ENCODE results near the gene HPGDS. TPM values are rescaled to one million over a fixed set of nuclear protein-coding genes. Genes with fewer than 3 reads are reported as not detected.

HPGDS gene
- total and polyA plus RNA-seq, 4 donors = 0.08 to 4.9 (median 0.18) TPM

GRCh38 chr4:94267037-94267436, 75.6 kb downstream of the HPGDS start:
- no peak for DNase-seq (ENCODE audit: low spot score)
- H3K9ac ChIP-seq (ENCODE audit: low read depth in 1 of 2, low read length in 2 of 2) = no peak overlapping the region
- WGBS = 99% methylated on average over 4 of the region's 4 CpGs
- H3K4me3 ChIP-seq (ENCODE audit: low read depth in 1 of 3, low read length in 3 of 3) = no peak overlapping the region
- H3K9me3 ChIP-seq (ENCODE audit: control insufficient read depth in 4 of 4, low read length in 3 of 4) = no peaks in the 10 kb centered on the region
- no peak for TF ChIP-seq JUND (IDR thresholded peaks at IDR 0.05)
- no peak for TF ChIP-seq FOXA2 (IDR thresholded peaks at IDR 0.05)
- TF ChIP-seq HNF4A (conservative IDR thresholded peaks at IDR 0.05) = no peak
- TF ChIP-seq RAD21 (IDR thresholded peaks at IDR 0.05) = no peak
- TF ChIP-seq FOXA1 (IDR thresholded peaks at IDR 0.05) = no peak
- TF ChIP-seq GABPA (IDR thresholded peaks at IDR 0.05 in 1 of 2, conservative IDR thresholded peaks at IDR 0.05 in 1 of 2) = no peak
- no peak for TF ChIP-seq HNF4G (IDR thresholded peaks at IDR 0.05)
- TF ChIP-seq SP1 (IDR thresholded peaks at IDR 0.05) = no peak
- no peak for TF ChIP-seq YY1 (IDR thresholded peaks at IDR 0.05)
- TF ChIP-seq RXRA (IDR thresholded peaks at IDR 0.05) = no peak
- no peak for TF ChIP-seq MAX (IDR thresholded peaks at IDR 0.05)
- no peak for TF ChIP-seq REST (IDR thresholded peaks at IDR 0.05)
- no peak for TF ChIP-seq ATF3 (IDR thresholded peaks at IDR 0.05)
- TF ChIP-seq TAF1 (conservative IDR thresholded peaks at IDR 0.05) = no peak
- TF ChIP-seq NR2F2 (IDR thresholded peaks at IDR 0.05) = no peak
- no peak for TF ChIP-seq CTCF (IDR thresholded peaks at IDR 0.05; ENCODE audit: low read depth, low read length, missing input control)
- no peak overlapping the region for H3K27ac ChIP-seq (ENCODE audit: low read depth in 1 of 2, low read length in 2 of 2)
- peaks cover 0 to 6% (median 3%) of the 10 kb centered on the region in 4 donors for H3K36me3 ChIP-seq (ENCODE audit: control insufficient read depth in 4 of 4, insufficient read depth in 3 of 4, low read depth in 1 of 4, low read length in 3 of 4)
- no peaks in the 10 kb centered on the region for H3K27me3 ChIP-seq (ENCODE audit: control insufficient read depth in 4 of 4, insufficient read depth in 4 of 4, low read length in 3 of 4)
- H3K4me1 ChIP-seq (ENCODE audit: control insufficient read depth in 4 of 4, insufficient read depth in 4 of 4, low read length in 3 of 4) = no peaks in the 10 kb centered on the region

GRCh38 chr4:94262163-94263016, 80.2 kb downstream of the HPGDS start:
- Histone ChIP-seq H3K9ac (ENCODE audit: low read depth in 1 of 2, low read length in 2 of 2) (no peak overlapping the region), H3K4me1 (ENCODE audit: control insufficient read depth in 4 of 4, insufficient read depth in 4 of 4, low read length in 3 of 4) (no peaks in the 10 kb centered on the region), H3K27me3 (ENCODE audit: control insufficient read depth in 4 of 4, insufficient read depth in 4 of 4, low read length in 3 of 4) (no peaks in the 10 kb centered on the region), H3K4me3 (ENCODE audit: low read depth in 1 of 3, low read length in 3 of 3) (no peak overlapping the region), H3K9me3 (ENCODE audit: control insufficient read depth in 4 of 4, low read length in 3 of 4) (no peaks in the 10 kb centered on the region), H3K36me3 (ENCODE audit: control insufficient read depth in 4 of 4, insufficient read depth in 3 of 4, low read depth in 1 of 4, low read length in 3 of 4) (peaks cover 0 to 3% (median 1%) of the 10 kb centered on the region in 4 donors), H3K27ac (ENCODE audit: low read depth in 1 of 2, low read length in 2 of 2) (no peak overlapping the region)
- no peak for DNase-seq (ENCODE audit: low spot score)
- 94% methylated on average over 5 of the region's 5 CpGs for WGBS
- TF ChIP-seq RAD21 (IDR thresholded peaks at IDR 0.05) = no peak
- no peak for TF ChIP-seq SP1 (IDR thresholded peaks at IDR 0.05)
- no peak for TF ChIP-seq HNF4G (IDR thresholded peaks at IDR 0.05)
- TF ChIP-seq REST (IDR thresholded peaks at IDR 0.05) = no peak
- TF ChIP-seq ZBTB33 (IDR thresholded peaks at IDR 0.05) = no peak
- TF ChIP-seq CTCF (IDR thresholded peaks at IDR 0.05; ENCODE audit: low read depth, low read length, missing input control) = no peak
- TF ChIP-seq TAF1 (conservative IDR thresholded peaks at IDR 0.05) = no peak

Measured in liver (tissue), 9 donors.